DMS53 treated with DMSO at 0.1 percent for 48 hours (cell line): ENCODE data around the gene RFWD3.
"Not testable (repeated sequence)": the region's sequence is repeated elsewhere in the genome, so short reads cannot be mapped to it uniquely, and the experiment has no call there.

Source experiments
- DNase-seq: peaks from one replicate; lab custom pipeline; 2025; ENCODE audit not compliant: unreplicated experiment; lab: John Stamatoyannopoulos, UW

The RFWD3 gene

DNA sequence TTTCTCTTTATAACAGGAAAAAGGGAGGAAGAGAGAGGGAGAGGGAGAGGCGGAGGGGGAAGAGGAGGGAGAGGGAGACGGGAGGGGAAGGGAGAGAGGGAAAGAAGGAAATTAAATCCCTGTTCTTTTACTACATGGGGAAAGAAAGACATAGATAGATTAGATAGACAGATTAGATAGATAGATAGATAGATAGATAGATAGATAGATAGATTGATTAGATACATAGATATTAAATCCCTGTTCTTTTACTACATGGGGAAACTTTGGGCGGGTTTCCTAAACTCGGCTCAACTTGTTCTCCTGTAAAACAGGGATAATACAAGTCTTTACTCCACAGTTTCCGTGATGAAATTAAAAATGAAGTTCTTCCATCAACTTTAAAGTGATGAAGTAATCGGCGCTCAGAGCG is 661 bp downstream of the RFWD3 start:
- no peak for DNase-seq

DNA sequence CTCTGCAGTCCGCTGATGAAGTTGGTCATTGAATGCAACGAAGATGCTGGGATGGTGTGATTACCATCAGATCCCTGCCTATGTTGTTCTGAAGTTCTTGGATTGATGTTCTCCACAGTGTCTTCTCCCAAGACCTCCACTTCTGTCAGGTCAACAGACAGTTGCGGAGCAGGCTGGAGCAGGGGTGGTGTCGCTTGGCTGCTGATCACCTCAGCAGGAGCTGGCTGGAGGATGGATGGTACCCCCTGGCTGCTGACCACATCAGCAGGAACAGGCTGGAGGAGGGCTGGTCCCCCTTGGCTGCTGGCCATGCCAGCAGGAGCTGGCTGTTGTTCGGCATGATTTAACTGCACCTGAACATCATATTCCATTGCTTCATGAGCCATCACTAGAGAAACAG is 5.6 kb downstream of the RFWD3 start:
- no peak for DNase-seq

DNA sequence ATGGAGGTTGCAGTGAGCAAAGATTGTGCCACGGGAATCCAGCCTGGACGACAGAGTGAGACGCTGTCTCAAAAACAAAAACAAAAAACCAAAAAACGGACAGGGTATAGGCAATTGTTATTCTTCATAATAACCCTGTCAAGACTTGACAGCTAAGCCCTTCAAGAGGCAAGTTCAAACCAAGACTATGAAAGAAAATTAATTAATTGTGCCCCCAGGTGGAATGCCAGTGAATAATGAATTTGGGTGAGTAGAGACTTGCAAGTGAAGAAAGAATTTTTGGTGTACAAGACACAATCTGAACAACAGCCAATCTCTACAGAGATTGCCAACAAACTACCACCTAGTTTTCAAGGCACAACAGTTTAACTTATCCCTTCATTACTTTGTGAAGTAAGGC is 6.3 kb downstream of the RFWD3 start:
- no peak for DNase-seq

DNA sequence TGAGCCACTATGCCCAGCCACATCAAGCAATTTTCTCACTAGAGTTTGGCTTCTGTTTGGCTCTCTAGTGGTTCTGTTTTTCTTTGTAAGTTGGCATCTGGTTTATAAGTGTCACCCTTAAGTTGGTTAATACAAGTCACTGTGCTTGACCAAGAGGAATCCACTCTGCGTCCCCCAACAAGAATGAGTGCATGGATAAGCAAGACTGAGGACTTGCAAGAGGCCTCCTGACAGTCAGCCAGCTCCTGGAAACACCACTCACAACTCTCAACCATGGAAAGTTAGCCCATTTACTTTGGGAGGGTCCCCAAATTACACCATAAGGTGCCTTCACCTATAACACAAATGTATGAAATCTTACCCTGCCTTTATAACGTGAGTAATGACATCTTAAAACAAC is 7.6 kb downstream of the RFWD3 start:
- DNase-seq = no peak

DNA sequence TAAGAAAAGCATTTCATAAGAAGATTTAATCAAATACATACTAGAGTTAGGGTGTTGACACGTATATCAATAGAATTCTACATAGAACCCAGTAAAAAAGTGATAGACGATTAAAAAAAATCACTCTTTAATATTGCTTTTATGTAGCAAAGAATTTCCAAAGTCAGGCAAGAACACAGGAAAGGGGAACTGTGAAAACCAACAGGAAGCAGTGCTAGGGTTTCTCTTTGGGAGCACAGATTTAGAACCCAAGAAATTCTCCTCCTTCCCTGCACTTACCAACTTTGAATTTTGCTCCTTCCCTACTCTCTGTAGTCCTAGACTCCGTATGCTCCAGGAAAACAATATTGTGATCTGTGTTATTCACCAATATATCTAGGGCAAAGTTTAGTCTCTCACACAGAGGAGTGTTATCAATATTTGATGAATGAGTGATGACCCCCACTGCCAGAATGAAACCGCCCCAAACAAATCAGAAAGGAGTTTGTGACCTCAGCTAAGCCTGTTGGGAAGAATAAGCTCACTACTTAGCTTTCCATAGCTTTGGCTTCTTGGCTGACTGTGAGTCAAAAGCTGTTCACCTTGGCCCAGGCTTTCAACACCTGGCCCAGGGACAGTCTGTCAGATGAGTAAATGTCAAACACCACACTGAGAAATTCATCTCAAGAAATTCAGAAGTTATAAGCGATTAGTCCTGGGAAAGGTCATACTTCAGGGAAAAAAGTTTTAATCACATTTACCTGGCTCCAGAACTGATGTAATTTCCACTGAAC is 8.6 kb downstream of the RFWD3 start:
- no peak for DNase-seq

DNA sequence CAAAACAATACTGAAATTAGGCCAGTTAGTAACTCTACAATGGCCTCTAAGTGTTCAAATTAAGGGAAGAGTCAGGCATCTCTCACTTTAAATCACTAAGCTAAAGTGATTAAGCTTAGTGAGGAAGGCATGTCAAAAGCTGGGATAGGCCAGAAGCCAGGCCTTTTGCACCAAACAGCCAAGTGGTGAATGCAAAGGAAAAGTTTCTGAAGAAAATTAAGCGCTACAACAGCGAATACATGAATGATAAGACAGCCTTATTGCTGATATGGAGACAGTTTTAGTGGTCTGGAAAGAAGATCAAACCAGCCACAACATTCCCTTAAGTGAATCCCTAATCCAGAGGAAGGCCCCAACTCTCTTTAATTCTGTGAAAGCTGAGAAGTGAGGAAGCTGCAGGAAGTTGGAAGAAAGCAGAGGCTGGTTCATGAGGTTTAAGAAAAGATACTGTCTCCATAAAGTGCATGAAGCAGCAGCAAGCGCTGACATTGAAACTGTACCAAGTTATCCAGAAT is 12.1 kb downstream of the RFWD3 start:
- DNase-seq = no peak

DNA sequence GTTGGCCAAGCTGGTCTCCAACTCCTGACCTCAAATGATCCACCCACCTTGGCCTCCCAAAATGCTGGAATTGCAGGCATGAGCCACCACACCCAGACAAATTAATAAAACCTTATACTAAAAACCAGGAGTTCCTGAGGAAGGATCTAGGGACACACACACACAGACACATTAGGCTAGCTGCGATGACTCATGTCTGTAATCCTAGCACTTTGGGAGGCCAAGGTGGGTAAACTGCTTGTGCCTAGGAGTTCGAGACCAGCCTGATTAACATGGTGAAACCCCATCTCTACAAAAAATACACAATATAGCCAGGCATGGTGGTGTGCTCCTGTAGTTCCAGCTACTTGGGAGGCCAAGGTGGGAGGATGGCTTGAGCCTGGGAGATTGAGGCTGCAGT is 13.8 kb downstream of the RFWD3 start:
- not testable (repeated sequence) for DNase-seq

DNA sequence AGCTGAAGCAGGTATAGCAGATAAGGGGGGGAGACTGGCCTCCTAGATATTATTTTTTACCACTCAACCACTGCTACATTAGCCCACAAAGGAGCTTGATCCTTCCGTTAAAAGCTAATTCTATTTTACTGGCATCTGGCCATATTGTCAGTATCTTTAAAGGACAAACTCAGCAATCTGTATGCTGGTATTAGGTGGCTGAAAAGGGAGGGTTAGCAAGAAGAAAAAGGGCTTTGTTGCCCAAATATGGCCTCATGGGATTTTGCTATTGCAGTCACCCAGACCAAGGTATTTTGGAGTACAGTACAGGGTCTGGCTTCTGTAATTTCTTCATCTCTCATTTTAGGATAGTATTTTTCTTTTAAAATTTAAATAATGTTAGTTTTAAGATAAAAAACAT is 14.4 kb downstream of the RFWD3 start:
- DNase-seq = no peak

DNA sequence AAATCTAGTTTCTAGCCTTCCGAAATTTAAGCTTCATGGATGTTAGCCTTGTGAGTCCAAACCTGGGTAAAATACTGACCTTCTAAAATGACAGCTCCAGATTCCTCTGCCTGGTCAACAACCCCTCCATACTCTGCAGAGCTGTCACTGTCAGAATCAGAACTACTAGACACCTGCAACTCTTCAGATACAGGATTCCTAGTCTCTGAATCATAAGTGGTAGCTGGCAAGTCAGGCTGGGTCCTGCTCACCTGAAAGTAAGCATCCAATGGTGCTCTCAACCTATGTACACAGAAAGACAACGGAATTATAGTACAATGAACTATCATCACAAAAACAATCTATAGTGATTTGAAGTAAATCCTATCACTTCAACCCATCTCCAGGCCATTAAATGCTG is 14.8 kb downstream of the RFWD3 start:
- no peak for DNase-seq

DNA sequence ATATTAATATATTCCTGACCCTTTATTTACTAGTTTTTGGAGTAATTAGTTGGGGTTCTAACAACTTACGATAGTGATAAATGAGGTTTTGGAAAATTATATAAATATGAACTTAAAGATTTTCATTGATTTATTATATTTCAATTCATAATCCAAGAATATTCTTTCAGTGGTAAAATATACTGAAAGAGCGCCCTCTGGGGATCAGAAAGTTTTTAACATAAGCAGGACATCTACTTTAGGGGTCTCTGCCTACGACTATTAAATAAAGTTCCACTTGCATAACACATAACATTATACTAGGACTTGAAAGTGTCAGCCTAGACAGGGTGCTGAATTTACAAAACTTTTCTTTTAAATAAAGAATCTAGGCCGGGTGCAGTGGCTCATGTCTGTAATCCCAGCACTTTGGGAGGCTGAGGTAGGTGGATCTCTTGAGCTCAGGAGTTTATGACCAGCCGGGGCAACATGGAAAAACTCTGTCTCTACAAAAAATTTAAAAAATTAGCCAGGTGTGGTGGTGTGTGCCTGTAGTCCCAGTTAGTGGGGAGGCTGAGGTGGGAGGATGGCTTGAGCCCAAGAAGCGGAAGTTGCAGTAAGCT is 15.6 kb downstream of the RFWD3 start:
- no peak for DNase-seq

DNA sequence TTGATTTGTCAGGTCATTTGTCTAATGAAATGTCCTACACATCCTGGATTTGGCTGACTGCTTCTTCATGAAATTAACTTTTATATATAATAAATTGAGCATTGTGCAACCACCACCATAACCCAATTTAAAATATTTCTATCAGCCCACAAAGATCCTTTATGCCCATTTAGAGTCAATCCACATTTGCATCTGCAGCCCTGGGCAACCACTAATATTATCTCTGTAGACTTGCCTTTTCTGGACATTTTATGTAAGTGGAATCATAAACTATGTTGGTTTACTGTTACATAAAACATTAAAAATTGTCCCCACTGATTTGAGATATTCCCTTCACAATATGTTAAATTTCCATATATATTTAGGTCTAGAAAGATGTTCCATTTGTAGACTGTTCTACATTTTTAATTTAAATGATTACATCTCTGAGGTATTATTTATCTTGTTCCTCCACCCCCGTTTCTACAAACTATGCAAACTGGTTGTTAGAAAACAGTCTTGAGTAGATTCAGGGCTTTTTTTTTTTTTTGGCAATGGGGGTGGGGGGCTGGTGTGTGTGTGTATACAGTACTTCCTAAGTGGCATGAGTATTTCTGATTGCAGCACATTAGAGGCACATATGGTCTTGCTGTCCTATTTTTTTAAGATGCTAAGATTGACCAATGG is 16.7 kb downstream of the RFWD3 start:
- DNase-seq = no peak

DNA sequence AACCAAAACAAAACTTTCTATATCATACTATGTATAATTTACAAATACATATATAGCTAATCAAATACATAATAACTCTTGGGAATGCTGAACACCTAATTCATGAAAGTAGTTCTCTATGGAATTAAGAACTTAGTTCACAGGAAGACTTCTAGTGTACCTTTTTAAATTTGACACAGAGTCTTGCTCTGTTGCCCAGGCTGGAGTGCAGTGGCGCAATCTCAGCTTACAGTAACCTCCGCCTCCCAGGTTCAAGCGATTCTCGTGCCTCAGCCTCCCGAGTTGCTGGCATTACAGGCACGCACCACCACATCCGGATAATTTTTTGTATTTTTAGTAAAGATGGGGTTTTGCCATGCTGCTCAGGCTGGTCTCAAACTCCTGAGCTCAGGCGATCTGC is 24.7 kb downstream of the RFWD3 start:
- DNase-seq = no peak

DNA sequence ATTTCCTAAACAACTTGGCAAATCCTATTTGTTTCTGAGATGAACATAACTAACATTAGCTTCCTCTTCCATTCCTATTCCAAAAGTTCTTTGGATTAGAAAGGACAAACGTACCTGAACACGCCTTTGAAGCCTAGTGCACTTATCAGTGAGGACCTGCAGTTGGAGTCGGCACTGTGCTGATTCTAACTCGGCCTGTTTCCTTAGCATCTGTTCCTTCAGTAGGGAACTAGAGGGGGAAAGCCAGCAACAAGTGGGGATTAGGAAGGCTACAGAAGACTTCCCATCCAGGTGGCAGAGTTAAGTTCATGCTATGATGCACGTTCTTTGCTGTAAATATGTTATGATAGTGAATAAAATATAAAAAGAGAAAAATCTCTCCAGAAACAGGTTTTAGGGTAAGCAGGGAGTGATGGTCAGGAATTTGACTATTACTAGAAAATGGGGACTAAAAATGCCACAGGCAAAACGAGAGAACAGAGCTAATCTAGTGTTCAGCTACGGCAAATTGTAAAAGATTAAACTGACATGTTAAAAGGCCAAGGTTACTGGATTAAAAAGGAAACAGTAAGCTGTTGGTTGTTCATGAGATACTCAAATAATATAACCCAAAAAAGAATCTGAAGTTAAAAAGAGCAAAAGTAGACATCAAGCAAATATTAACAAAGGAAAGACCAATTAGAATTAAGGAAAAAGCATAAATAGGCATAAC is 28.8 kb downstream of the RFWD3 start:
- no peak for DNase-seq

DNA sequence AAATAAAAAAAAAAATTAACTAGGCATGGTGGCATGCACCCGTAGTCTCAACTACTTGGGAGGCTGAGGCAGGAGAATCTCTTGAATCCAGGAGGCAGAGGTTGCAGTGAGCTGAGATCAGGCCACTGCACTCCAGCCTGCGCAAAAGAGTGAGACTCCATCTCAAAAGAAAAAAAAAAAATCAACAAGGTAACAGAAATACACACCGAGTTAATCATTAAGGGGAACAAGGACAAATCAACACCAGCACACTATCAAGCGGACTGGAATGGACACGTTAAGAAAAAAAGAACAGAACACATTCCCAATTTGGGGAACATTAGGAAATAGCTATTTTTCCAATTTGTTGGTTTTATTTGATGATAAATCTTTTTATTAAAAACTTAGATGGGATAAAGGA is 31.4 kb downstream of the RFWD3 start:
- DNase-seq = peak; percentile 44

DNA sequence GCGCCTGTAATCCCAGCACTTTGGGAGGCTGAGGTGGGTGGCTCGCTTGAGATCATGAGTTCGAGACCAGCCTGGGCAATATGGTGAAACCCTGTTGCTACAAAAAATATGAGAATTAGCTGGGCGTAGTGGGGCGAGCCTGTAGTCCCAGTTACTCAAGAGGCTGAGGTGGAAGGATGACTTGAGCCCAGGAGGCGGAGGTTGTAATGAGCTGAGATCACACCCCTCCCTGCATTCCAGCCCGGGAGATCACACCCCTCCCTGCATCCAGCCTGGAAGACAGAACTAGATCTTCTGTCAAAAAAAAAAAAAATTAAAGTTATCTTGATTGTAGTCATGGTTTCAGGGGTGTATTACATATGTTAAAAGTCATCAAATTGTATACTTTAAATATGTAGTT is 33.0 kb downstream of the RFWD3 start:
- no peak for DNase-seq

DNA sequence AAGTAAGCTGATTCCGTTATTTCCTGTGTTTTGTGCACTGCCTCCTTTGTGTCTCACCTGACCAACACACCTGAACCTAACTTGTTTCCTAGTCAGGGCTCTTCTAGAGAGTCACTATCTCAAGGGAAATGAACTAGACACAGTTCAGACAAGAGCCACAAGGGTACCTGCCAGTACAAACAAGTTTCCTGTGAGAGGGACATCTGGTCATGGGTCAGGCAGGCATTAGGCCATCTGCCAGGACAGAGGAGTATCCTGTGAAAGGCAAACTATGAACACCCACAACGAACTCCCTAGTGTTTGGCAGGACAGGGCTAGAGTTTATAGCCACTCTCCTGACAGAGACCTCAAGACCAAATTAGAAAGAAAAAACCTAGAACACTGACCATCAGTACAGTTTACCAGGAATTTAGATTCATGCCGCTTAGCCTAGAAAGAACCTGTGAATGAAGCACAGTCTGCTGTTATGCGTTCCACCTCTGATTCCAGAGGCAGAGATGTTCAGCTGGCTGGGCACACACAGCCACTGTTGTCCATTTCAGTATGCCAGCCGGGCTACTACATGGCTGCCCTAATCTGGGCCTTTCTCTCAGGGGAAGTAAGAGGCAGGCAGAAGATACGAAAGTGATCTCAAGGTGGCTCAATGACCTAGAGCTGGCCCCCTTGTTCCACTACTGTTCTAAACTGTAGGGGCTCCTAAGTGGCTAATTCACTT is 39.0 kb downstream of the RFWD3 start:
- DNase-seq = no peak

DNA sequence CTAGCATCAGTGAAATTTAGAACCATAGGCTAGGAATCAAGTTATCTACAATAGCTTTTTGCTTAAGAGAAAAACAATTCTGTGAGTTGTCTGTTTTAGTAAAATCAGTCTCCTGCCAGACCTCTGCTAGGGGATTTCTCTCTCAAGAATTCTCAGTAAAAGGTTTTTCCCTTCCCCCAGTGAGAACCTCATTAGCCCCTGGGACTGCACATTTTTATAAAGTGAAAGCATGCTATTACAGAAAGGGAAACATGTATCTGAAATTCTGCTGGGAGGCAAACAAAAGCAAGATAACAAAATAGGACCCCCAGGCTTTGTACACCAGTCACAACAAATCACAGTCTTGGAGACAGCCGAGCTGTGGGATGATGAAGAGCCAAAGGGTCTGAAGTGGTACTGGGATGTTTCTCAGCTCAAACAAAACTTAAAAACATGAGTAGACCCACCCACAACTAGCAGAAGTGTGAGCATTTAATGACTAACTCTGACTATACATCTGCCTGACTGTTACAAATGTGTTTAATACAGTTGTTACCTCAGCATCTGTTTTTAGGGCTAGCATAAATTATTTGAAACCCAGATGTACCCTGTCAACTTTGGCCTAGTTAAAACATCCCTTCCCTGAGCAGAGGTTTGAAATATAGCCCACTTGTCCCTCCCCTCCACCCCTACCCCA is 39.8 kb downstream of the RFWD3 start:
- DNase-seq = no peak

DNA sequence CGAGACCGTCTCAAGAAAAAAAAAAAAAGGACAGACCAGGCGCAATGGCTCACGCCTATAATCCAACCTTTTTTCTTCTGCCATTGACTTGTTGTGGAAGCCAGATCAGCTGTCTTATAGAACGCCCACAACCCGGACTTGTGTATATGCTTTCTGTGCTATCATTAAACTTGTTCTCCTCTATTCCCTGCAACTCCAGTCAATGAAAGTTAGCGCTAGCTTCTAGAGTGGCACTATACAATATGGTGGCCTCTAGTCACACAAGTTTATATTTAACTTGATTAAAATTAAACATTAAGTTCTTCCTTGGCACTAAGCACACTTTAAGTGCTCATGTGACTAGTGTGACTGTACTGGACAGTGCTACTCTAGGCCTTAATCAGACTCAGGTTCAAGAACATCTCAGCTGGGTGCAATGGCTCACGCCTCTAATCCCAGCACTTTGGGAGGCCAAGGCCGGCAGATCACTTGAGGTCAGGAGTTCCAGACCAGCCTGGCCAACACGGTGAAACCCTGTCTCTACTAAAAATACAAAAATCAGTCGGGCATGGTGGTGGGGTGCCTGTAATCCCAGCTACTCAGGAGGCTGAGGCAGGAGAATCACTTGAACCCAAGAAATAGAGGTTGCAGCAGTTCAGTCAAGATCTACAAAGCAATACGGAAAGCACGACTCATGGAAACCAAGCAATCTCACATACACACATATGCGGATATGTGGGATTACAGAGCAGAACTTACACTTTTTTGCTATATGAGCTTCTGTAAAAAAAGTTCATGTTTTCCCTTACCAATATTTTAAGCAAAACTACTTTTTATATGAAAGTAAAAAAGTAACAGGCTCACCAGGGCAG is 41.0 kb downstream of the RFWD3 start:
- no peak for DNase-seq

DNA sequence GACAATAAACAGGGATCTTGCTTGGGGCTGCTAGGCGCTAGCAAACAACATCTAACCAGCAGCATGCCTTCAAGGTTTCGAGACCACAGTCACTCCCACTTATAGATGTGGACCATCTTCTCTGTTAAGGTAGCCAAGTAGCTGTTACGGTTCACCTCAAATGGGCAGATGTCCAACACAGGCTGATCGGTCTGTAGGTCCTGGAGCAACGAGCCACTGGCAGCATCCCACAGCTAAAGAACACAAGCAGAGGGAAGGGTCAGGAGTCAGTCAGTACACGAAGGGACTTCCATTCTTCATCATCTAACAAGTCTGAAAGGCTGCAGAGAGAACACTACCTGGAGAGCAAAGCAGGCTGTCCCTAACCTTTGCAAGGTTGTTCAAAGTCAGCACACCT is 42.8 kb downstream of the RFWD3 start:
- no peak for DNase-seq
